ENCODE results near the gene FAM90A1. TPM values are rescaled to one million over a fixed set of nuclear protein-coding genes. Genes with fewer than 3 reads are reported as not detected.

The FAM90A1 gene
- total RNA-seq, 1 experiment from 2014 or later, result 0.09 TPM

Other genes starting within 250 kb of the FAM90A1 start
- gene FOXJ2, start 194.9 kb downstream of the FAM90A1 start, total RNA-seq (2021), result 5.5 and 5.9 TPM in 2 replicates
- gene C3AR1, start 161.3 kb downstream of the FAM90A1 start, total RNA-seq (2021), result not detected in 2 replicates
- 23.9 and 27.2 TPM in 2 replicates for gene NECAP1, start 145.3 kb downstream of the FAM90A1 start, total RNA-seq (2021)
- gene CLEC4A, start 104.0 kb downstream of the FAM90A1 start, total RNA-seq (2021), result 0.18 and 0.37 TPM in 2 replicates
- gene ZNF705A, start 70.6 kb downstream of the FAM90A1 start, total RNA-seq (2021), result not detected in 2 replicates
- 0.17 and 0.37 TPM in 2 replicates for gene CLEC6A, start 228.3 kb upstream of the FAM90A1 start, total RNA-seq (2021)

Measured in H9 (cell line).